H9 (cell line): ENCODE results near the gene CBR1. TPM values are rescaled to one million over a fixed set of nuclear protein-coding genes. Genes with fewer than 3 reads are reported as not detected.

Experiments
- DNase-seq: peaks from one replicate; pipeline ENCODE4 v3.0.0-alpha.2; 2017
- H2AFZ ChIP-seq: one replicate; pipeline ENCODE4 v1.6.1; 2013; ENCODE audit warnings: mild to moderate bottlenecking, low read length, control low read depth, moderate library complexity
- H2AK5ac ChIP-seq: 2 replicates; pipeline ENCODE4 v1.6.1; 2013; ENCODE audit warnings: low read length, control low read depth, mixed read lengths; ENCODE audit not compliant: insufficient read length
- H2BK120ac ChIP-seq: one replicate; pipeline ENCODE4 v1.6.1; 2013; ENCODE audit warnings: low read depth, mild to moderate bottlenecking, low read length, control low read depth, inconsistent platforms; ENCODE audit not compliant: poor library complexity, severe bottlenecking
- H2BK12ac ChIP-seq: 2 replicates; pipeline ENCODE4 v1.6.1; 2013; ENCODE audit warnings: low read length, control low read depth, mixed read lengths, low read depth; ENCODE audit not compliant: insufficient read length
- H2BK15ac ChIP-seq: 2 replicates; pipeline ENCODE4 v1.6.1; 2013; ENCODE audit warnings: low read depth, low read length, control low read depth
- H2BK20ac ChIP-seq: one replicate; pipeline ENCODE4 v1.6.1; 2013; ENCODE audit warnings: low read depth, mild to moderate bottlenecking, low read length, control low read depth, inconsistent platforms; ENCODE audit not compliant: poor library complexity, severe bottlenecking
- H2BK5ac ChIP-seq: 2 replicates; pipeline ENCODE4 v1.6.1; 2013; ENCODE audit warnings: low read length, control low read depth, mixed read lengths; ENCODE audit not compliant: insufficient read length
- H3K14ac ChIP-seq: 2 replicates; pipeline ENCODE4 v1.6.1; 2013; ENCODE audit warnings: low read length, control low read depth; ENCODE audit not compliant: insufficient read depth
- H3K18ac ChIP-seq: 2 replicates; pipeline ENCODE4 v1.6.1; 2013; ENCODE audit warnings: low read depth, mild to moderate bottlenecking, mixed read lengths, low read length, control low read depth; ENCODE audit not compliant: insufficient read length
- H3K23ac ChIP-seq: 2 replicates; pipeline ENCODE4 v1.6.1; 2013; ENCODE audit warnings: low read length, control low read depth, mixed read lengths, low read depth; ENCODE audit not compliant: insufficient read length
- H3K23me2 ChIP-seq: 2 replicates; pipeline ENCODE4 v1.6.1; 2013; ENCODE audit warnings: low read depth, mild to moderate bottlenecking, mixed read lengths, low read length, control low read depth; ENCODE audit not compliant: insufficient read length, poor library complexity, severe bottlenecking
- H3K27ac ChIP-seq: 2 replicates; pipeline ENCODE4 v1.5.1; 2013; ENCODE audit warnings: low read length, control low read depth, mixed read lengths, low read depth; ENCODE audit not compliant: insufficient read length
- H3K27me3 ChIP-seq: 2 replicates; pipeline ENCODE4 v1.6.1; 2013; ENCODE audit warnings: low read length, control low read depth, inconsistent platforms; ENCODE audit not compliant: insufficient read depth
- H3K4ac ChIP-seq: 2 replicates; pipeline ENCODE4 v1.6.1; 2013; ENCODE audit warnings: low read depth, mild to moderate bottlenecking, control low read depth, inconsistent platforms, low read length, moderate library complexity
- H3K4me1 ChIP-seq: 2 replicates; pipeline ENCODE4 v1.6.1; 2013; ENCODE audit warnings: low read length, control low read depth, inconsistent platforms; ENCODE audit not compliant: insufficient read depth
- H3K4me2 ChIP-seq: 2 replicates; pipeline ENCODE4 v1.6.1; 2013; ENCODE audit warnings: low read length, control low read depth, mixed read lengths; ENCODE audit not compliant: insufficient read length, insufficient read depth
- H3K56ac ChIP-seq: 2 replicates; pipeline ENCODE4 v1.6.1; 2013; ENCODE audit warnings: low read depth, mild to moderate bottlenecking, mixed read lengths, low read length, control low read depth; ENCODE audit not compliant: insufficient read length
- H3K79me1 ChIP-seq: 2 replicates; pipeline ENCODE4 v1.6.1; 2013; ENCODE audit warnings: low read depth, mild to moderate bottlenecking, moderate library complexity, low read length, control low read depth, inconsistent platforms; ENCODE audit not compliant: insufficient read depth, poor library complexity, severe bottlenecking
- H3K79me2 ChIP-seq: 2 replicates; pipeline ENCODE4 v1.6.1; 2013; ENCODE audit warnings: low read length, control low read depth, inconsistent platforms; ENCODE audit not compliant: insufficient read depth
- H3K9ac ChIP-seq: 2 replicates; pipeline ENCODE4 v1.6.1; 2013; ENCODE audit warnings: low read length, control low read depth, mixed read lengths; ENCODE audit not compliant: insufficient read length; ENCODE audit errors: extremely low read depth
- H3K9me3 ChIP-seq: one replicate; pipeline ENCODE4 v1.6.1; 2013; ENCODE audit warnings: low read depth, low read length, inconsistent platforms; ENCODE audit not compliant: control insufficient read depth
- H3T11ph ChIP-seq: one replicate; pipeline ENCODE4 v1.6.1; 2013; ENCODE audit warnings: mild to moderate bottlenecking, low read length, control low read depth, inconsistent platforms
- H4K20me1 ChIP-seq: one replicate; pipeline ENCODE4 v1.6.1; 2013; ENCODE audit not compliant: control insufficient read depth, insufficient read length, insufficient read depth
- H4K5ac ChIP-seq: 2 replicates; pipeline ENCODE4 v1.6.1; 2013; ENCODE audit warnings: low read depth, mild to moderate bottlenecking, mixed read lengths, low read length, control low read depth; ENCODE audit not compliant: insufficient read length
- H4K8ac ChIP-seq: replicated peaks from 2 replicates; pipeline ENCODE4 v1.6.1; 2013; ENCODE audit warnings: low read length, control low read depth, mixed read lengths, low read depth; ENCODE audit not compliant: insufficient read length
- H4K91ac ChIP-seq: 2 replicates; pipeline ENCODE4 v1.6.1; 2013; ENCODE audit warnings: low read depth, mild to moderate bottlenecking, moderate library complexity, mixed read lengths, low read length, control low read depth; ENCODE audit not compliant: insufficient read length
- H3K27ac Mint-ChIP-seq, 3 experiments: 2 replicates in 2 of 3; 3 replicates in 1 of 3; pipeline ENCODE4 v1.8.0; 2020 to 2021; ENCODE audit warnings: mixed read lengths in 3 of 3, mild to moderate bottlenecking in 1 of 3, moderate library complexity in 1 of 3
- H3K27me3 Mint-ChIP-seq: 2 replicates; pipeline ENCODE4 v1.8.0; 2021; ENCODE audit warnings: low read depth, mild to moderate bottlenecking, moderate library complexity, mixed read lengths
- H3K36me3 Mint-ChIP-seq, 3 experiments: 2 replicates in 2 of 3; 3 replicates in 1 of 3; pipeline ENCODE4 v1.8.0; 2020 to 2021; ENCODE audit warnings: low read depth in 3 of 3, mixed read lengths in 3 of 3; ENCODE audit not compliant: insufficient read depth in 1 of 3
- H3K4me1 Mint-ChIP-seq, 2 experiments: 2 replicates each; pipeline ENCODE4 v1.8.0; 2020; ENCODE audit warnings: mixed read lengths in 2 of 2
- H3K4me3 Mint-ChIP-seq, 2 experiments: 2 replicates in 1 of 2; 3 replicates in 1 of 2; pipeline ENCODE4 v1.8.0; 2020 to 2021; ENCODE audit warnings: mild to moderate bottlenecking in 2 of 2, mixed read lengths in 2 of 2, moderate library complexity in 1 of 2
- H3K9me3 Mint-ChIP-seq, 2 experiments: 2 replicates in 1 of 2; 3 replicates in 1 of 2; pipeline ENCODE4 v1.8.0; 2020; ENCODE audit warnings: mild to moderate bottlenecking in 2 of 2, mixed read lengths in 2 of 2, moderate library complexity in 1 of 2
- CTCF ChIP-seq: fragments of 200-600 bp; sonication (generic); conservative IDR thresholded peaks from 3 replicates; pipeline ENCODE4 v1.8.0; 2021; ENCODE audit warnings: antibody characterized with exemption, mild to moderate bottlenecking
- WGBS: extraction: QIAGEN DNeasy Blood & Tissue Kit; methylation state at CpG from one replicate; pipeline ENCODE4 v1.1.7; 2013; ENCODE audit warnings: missing lambda C conversion rate, low lambda C conversion rate, mixed read lengths; ENCODE audit not compliant: insufficient read length; ENCODE audit errors: extremely low coverage; 5-methylcytosine and 5-hydroxymethylcytosine counted together
- total RNA-seq: library from RNA; stranded (reverse); gene quantifications from 2 replicates; pipeline ENCODE4 v1.2.1, GENCODE V29; 2021

The CBR1 gene
- total RNA-seq, 1 experiment from 2014 or later: 5.7 TPM

- Histone ChIP-seq H2AFZ (no peak overlapping the region), H2BK20ac (no peak overlapping the region), H3T11ph (peak overlapping the region; percentile 76), H2BK15ac (no peak overlapping the region), H3K23ac (no peak overlapping the region), H3K9ac (no peak overlapping the region), H3K79me1 (no peaks in the 10 kb centered on the region), H2BK120ac (no peak overlapping the region), H2BK5ac (peak overlapping the region; percentile 32), H4K91ac (no peak overlapping the region), H3K4ac (no peak overlapping the region), H3K18ac (peak overlapping the region; percentile 56), H3K23me2 (no peaks in the 10 kb centered on the region), H4K5ac (peak overlapping the region; percentile 59), H2BK12ac (peak overlapping the region; percentile 75), H3K4me2 (no peak overlapping the region), H3K4me1 (peaks cover 11% of the 10 kb centered on the region; the same call in 1 of the 2 replicates), H3K14ac (no peak overlapping the region), H2AK5ac (no peak overlapping the region), H3K9me3 (peaks cover 17% of the 10 kb centered on the region), H3K27me3 (no peaks in the 10 kb centered on the region), H3K27ac (peak overlapping the region; percentile 96), H3K79me2 (no peaks in the 10 kb centered on the region), H4K8ac (no peak overlapping the region), H3K56ac (no peak overlapping the region), H4K20me1 (no peaks in the 10 kb centered on the region)
- no peak for DNase-seq
- no peak for TF ChIP-seq CTCF
- H3K9me3 Mint-ChIP-seq: peaks cover 24 to 34% of the 10 kb centered on the region in 2 experiments
- peaks cover 62 to 65% of the 10 kb centered on the region in 2 experiments for H3K4me1 Mint-ChIP-seq
- H3K27ac Mint-ChIP-seq: peak overlapping the region; percentile 83 to 99 (median 85)
- H3K4me3 Mint-ChIP-seq: no peak overlapping the region; a peak in 1 of 5 replicates
- peaks cover 3% of the 10 kb centered on the region for H3K27me3 Mint-ChIP-seq
- H3K36me3 Mint-ChIP-seq: peaks cover 16 to 24% (median 20%) of the 10 kb centered on the region in 3 experiments
- WGBS: no CpG with 5 or more reads among the region's 8 CpGs
These were observed 27.8 kb downstream of the CBR1 start for GRCh38 chr21:36097427-36098181.
